Smooth muscle cell (in vitro differentiated cells): ENCODE measurements around the gene OR4F6. TPM values are rescaled to one million over a fixed set of nuclear protein-coding genes. Genes with fewer than 3 reads are reported as not detected.
"Not testable (repeated sequence)": the region's sequence is repeated elsewhere in the genome, so short reads cannot be mapped to it uniquely, and the experiment has no call there.

Experiments used
- DNase-seq: peaks from one replicate; lab custom pipeline; 2025; ENCODE audit not compliant: unreplicated experiment; lab: John Stamatoyannopoulos, UW
- H2AFZ ChIP-seq: fragments of 200-600 bp; sonication (generic); 2 replicates; pipeline ENCODE4 v1.6.0; 2016; ENCODE audit warnings: antibody characterized with exemption, low read depth, mild to moderate bottlenecking
- H3F3A ChIP-seq: fragments of 200-600 bp; sonication (generic); 2 replicates; pipeline ENCODE4 v1.6.0; 2017; ENCODE audit warnings: antibody characterized with exemption, low read depth
- H3K27ac ChIP-seq: fragments of 200-600 bp; sonication (generic); 2 replicates; pipeline ENCODE4 v1.5.1; 2016; ENCODE audit warnings: low read depth, mild to moderate bottlenecking
- H3K27me3 ChIP-seq: fragments of 200-600 bp; sonication (generic); 2 replicates; pipeline ENCODE4 v1.6.1; 2016; ENCODE audit warnings: low read depth, mild to moderate bottlenecking
- H3K36me3 ChIP-seq: fragments of 200-600 bp; sonication (generic); 2 replicates; pipeline ENCODE4 v1.5.1; 2016; ENCODE audit warnings: low read depth
- H3K4me1 ChIP-seq: fragments of 200-600 bp; sonication (generic); 2 replicates; pipeline ENCODE4 v1.5.1; 2016; ENCODE audit warnings: low read depth
- H3K4me2 ChIP-seq: fragments of 200-600 bp; sonication (generic); 2 replicates; pipeline ENCODE4 v1.6.0; 2016; ENCODE audit warnings: mild to moderate bottlenecking
- H3K4me3 ChIP-seq: fragments of 200-600 bp; sonication (generic); 2 replicates; pipeline ENCODE4 v1.5.1; 2016; ENCODE audit warnings: mild to moderate bottlenecking
- H3K79me2 ChIP-seq: fragments of 200-600 bp; sonication (generic); 2 replicates; pipeline ENCODE4 v1.6.0; 2016; ENCODE audit warnings: low read depth, mild to moderate bottlenecking
- H3K9ac ChIP-seq: fragments of 200-600 bp; sonication (generic); 2 replicates; pipeline ENCODE4 v1.6.0; 2016; ENCODE audit warnings: low read depth
- H3K9me3 ChIP-seq: fragments of 200-600 bp; sonication (generic); replicated peaks from 2 replicates; pipeline ENCODE4 v1.5.1; 2016; ENCODE audit warnings: low read depth
- H4K20me1 ChIP-seq: fragments of 200-600 bp; sonication (generic); 2 replicates; pipeline ENCODE4 v1.6.0; 2016; ENCODE audit warnings: low read depth
- CTCF ChIP-seq: fragments of 200-600 bp; sonication (generic); IDR thresholded peaks from 2 replicates; pipeline ENCODE4 v1.5.1; 2017; ENCODE audit warnings: borderline replicate concordance, mild to moderate bottlenecking, antibody characterized with exemption; ENCODE audit not compliant: insufficient read depth, poor library complexity, severe bottlenecking
- WGBS: methylation state at CpG from one replicate; pipeline ENCODE4 v1.1.7; 2016; ENCODE audit warnings: low lambda C conversion rate; 5-methylcytosine and 5-hydroxymethylcytosine counted together
- polyA plus RNA-seq: library from polyadenylated mRNA; unstranded; fragments of >200 nt; fragmentation: Nextera tagmentation; extraction: Ambion mirVana; gene quantifications from 2 replicates; pipeline ENCODE4 v1.2.1, GENCODE V29; 2016
- total RNA-seq: library from RNA; depleted of rRNA; stranded (reverse); fragments of >200 nt; gene quantifications from 2 replicates; pipeline ENCODE4 v1.2.3, GENCODE V29; 2014

Gene OR4F6
- total and polyA plus RNA-seq, 2 experiments from 2014 or later = not detected

- Histone ChIP-seq H3K4me3 (no peak overlapping the region), H3K4me2 (no peak overlapping the region), H3K9me3 (no peaks in the 10 kb centered on the region), H3K27ac (no peak overlapping the region), H3K27me3 (peaks cover 28% of the 10 kb centered on the region), H2AFZ (no peak overlapping the region), H3K4me1 (no peaks in the 10 kb centered on the region), H4K20me1 (no peaks in the 10 kb centered on the region), H3K36me3 (no peaks in the 10 kb centered on the region), H3K79me2 (no peaks in the 10 kb centered on the region), H3F3A (no peaks in the 10 kb centered on the region), H3K9ac (no peak overlapping the region)
- TF ChIP-seq CTCF = no peak
- 84% methylated on average over 9 of the region's 9 CpGs for WGBS
- DNase-seq = no peak
Measured at GRCh38 chr15:101781928-101782327, 21.4 kb upstream of the OR4F6 start.

- no peak for TF ChIP-seq CTCF
- no peak overlapping the region for H3K4me2 ChIP-seq
- WGBS = 18% methylated on average over 2 of the region's 2 CpGs
Measured at GRCh38 chr15:101784644-101785043, 18.7 kb upstream of the OR4F6 start.

GRCh38 chr15:101786422-101786821 lies 16.9 kb upstream of the OR4F6 start:
- not testable (repeated sequence) for H3K36me3 ChIP-seq, H3F3A ChIP-seq, H2AFZ ChIP-seq, H3K4me3 ChIP-seq, H3K4me1 ChIP-seq, DNase-seq, H3K9me3 ChIP-seq, H3K79me2 ChIP-seq, H4K20me1 ChIP-seq, H3K4me2 ChIP-seq, H3K27ac ChIP-seq, H3K9ac ChIP-seq
- H3K27me3 ChIP-seq = peaks cover 32% of the 10 kb centered on the region
- 76% methylated on average over 2 of the region's 2 CpGs for WGBS

More at GRCh38 chr15:101784644-101785043, 18.7 kb upstream of the OR4F6 start:
- Histone ChIP-seq H3K27me3 (peaks cover 28% of the 10 kb centered on the region), H4K20me1 (no peaks in the 10 kb centered on the region), H3K4me1 (no peaks in the 10 kb centered on the region), H3K9me3 (no peaks in the 10 kb centered on the region), H3K79me2 (no peaks in the 10 kb centered on the region), H3K4me3 (no peak overlapping the region), H3K36me3 (no peaks in the 10 kb centered on the region), H3F3A (no peaks in the 10 kb centered on the region), H2AFZ (no peak overlapping the region), H3K9ac (no peak overlapping the region), H3K27ac (no peak overlapping the region)
- DNase-seq = no peak

GRCh38 chr15:101788001-101788400 lies 15.3 kb upstream of the OR4F6 start:
- H3K27ac ChIP-seq = not testable (repeated sequence)

GRCh38 chr15:101788503-101789269 lies 14.6 kb upstream of the OR4F6 start:
- not testable (repeated sequence) for H3K9ac ChIP-seq, H3K9me3 ChIP-seq, H3K27ac ChIP-seq, H3K4me1 ChIP-seq, H3K4me2 ChIP-seq, H2AFZ ChIP-seq, H3K4me3 ChIP-seq, H3F3A ChIP-seq, H4K20me1 ChIP-seq, H3K36me3 ChIP-seq, H3K79me2 ChIP-seq, DNase-seq
- 71% methylated on average over 5 of the region's 5 CpGs for WGBS
- peaks cover 29% of the 10 kb centered on the region for H3K27me3 ChIP-seq

More at GRCh38 chr15:101788001-101788400, 15.3 kb upstream of the OR4F6 start:
- H2AFZ ChIP-seq, DNase-seq, H3K4me1 ChIP-seq, H3K9ac ChIP-seq, H3K4me2 ChIP-seq, H4K20me1 ChIP-seq, H3K9me3 ChIP-seq, H3K79me2 ChIP-seq, H3K4me3 ChIP-seq, H3K36me3 ChIP-seq, H3F3A ChIP-seq: not testable (repeated sequence)
- WGBS = 86% methylated on average over 2 of the region's 2 CpGs
- H3K27me3 ChIP-seq = peaks cover 32% of the 10 kb centered on the region

GRCh38 chr15:101790748-101791147 lies 12.6 kb upstream of the OR4F6 start:
- not testable (repeated sequence) for DNase-seq, H3K36me3 ChIP-seq, H3K9ac ChIP-seq, H3F3A ChIP-seq, H3K9me3 ChIP-seq, H3K4me3 ChIP-seq, H3K27ac ChIP-seq, H3K79me2 ChIP-seq, H3K4me1 ChIP-seq, H2AFZ ChIP-seq, H3K4me2 ChIP-seq, H4K20me1 ChIP-seq
- WGBS = 89% methylated on average over 2 of the region's 4 CpGs
- H3K27me3 ChIP-seq = peaks cover 12% of the 10 kb centered on the region

GRCh38 chr15:101793981-101794380 lies 9.3 kb upstream of the OR4F6 start:
- not testable (repeated sequence) for H3K4me1 ChIP-seq, H3K4me3 ChIP-seq, H4K20me1 ChIP-seq, H3K27ac ChIP-seq, DNase-seq, H2AFZ ChIP-seq, H3F3A ChIP-seq, H3K36me3 ChIP-seq, H3K4me2 ChIP-seq, H3K79me2 ChIP-seq, H3K9ac ChIP-seq, H3K9me3 ChIP-seq
- WGBS = 77% methylated on average over 7 of the region's 7 CpGs
- H3K27me3 ChIP-seq = peaks cover 11% of the 10 kb centered on the region
